ENCODE measurements around the gene MYO9A.

The MYO9A gene

DNA sequence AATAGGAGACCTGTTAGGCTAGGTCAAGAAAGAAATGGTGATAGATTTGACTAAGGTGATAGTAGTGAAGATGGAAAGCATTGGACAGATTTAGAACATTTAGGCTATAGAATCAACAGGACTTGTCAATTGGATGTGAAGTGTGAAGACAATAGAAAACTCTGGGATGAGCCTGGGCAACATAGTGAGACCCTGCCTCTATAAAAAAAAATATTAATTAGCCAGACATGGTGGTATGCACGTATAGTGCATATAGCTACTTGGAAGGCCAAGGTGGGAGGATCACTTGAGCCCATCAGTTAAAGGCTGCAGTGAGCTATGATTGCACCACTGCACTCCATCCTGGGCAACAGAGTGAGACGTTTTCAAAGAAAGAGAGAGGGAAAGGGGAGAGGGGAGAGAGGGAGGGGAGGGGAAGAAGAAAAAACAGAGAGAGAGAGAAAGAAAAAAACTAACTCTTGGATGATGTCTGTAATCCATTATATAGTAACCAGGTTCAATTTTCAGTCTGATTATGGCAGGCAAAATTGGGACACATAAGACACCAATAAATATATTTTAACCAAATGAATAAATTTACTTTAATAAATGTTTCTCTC is 9.9 kb upstream of the MYO9A start (continued):
- TF ChIP-seq, protein P1, sequence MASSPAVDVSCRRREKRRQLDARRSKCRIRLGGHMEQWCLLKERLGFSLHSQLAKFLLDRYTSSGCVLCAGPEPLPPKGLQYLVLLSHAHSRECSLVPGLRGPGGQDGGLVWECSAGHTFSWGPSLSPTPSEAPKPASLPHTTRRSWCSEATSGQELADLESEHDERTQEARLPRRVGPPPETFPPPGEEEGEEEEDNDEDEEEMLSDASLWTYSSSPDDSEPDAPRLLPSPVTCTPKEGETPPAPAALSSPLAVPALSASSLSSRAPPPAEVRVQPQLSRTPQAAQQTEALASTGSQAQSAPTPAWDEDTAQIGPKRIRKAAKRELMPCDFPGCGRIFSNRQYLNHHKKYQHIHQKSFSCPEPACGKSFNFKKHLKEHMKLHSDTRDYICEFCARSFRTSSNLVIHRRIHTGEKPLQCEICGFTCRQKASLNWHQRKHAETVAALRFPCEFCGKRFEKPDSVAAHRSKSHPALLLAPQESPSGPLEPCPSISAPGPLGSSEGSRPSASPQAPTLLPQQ (tag by site-specific recombination; IDR thresholded peaks at IDR 0.05): no peak
- TF ChIP-seq ZNF571 (tag by site-specific recombination; IDR thresholded peaks at IDR 0.05) (no peak), ZIC2 (tag by site-specific recombination; IDR thresholded peaks at IDR 0.05) (no peak), ZSCAN30 (tag by site-specific recombination; IDR thresholded peaks at IDR 0.05) (no peak), TCF7L2 (IDR thresholded peaks at IDR 0.05; ENCODE audit: borderline replicate concordance, low read depth, low read length) (no peak), ZNF544 (tag by site-specific recombination; IDR thresholded peaks at IDR 0.05) (no peak)

DNA sequence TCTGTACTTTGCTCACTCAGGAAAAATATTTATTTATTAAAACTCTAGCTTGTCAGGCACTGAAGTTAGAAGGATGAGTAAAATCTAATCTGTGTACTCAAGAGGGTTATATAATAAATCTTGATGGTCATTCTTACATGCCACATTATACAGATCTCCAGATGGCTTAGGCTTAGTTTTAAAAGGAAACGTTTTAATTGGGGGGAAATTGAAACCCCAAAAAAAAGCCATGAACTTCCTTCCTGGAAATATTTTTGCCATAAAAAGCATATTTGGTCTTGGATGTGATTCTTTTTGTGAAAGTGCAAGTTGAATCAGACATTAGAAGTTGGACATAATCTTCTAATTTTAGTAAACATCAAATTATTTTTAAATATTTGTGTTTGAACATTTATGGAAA is 6.3 kb upstream of the MYO9A start:
- ChIA-PET CTCF (interaction anchor here (0.7 kb wide), 1 partner anchor 32 kb away, joined by 4 read pairs; no protein-coding TSS in a partner anchor), POLR2A (no interaction called here)
- Histone ChIP-seq H3K4me1 (ENCODE audit: control insufficient read depth, insufficient read depth, low read length) (peaks cover 12% of the 10 kb centered on the region), H3K27ac (ENCODE audit: extremely low read depth, low read depth, low read length) (no peak overlapping the region), H3K36me3 (ENCODE audit: control insufficient read depth in 2 of 2, insufficient read depth in 1 of 2, low read length in 2 of 2) (no peaks in the 10 kb centered on the region; a peak in 1 of 3 replicates), H3K4me3 (ENCODE audit: low read depth, low read length) (no peak overlapping the region), H3K9me3 (ENCODE audit: control insufficient read depth, insufficient read depth, low read depth, low read length) (no peaks in the 10 kb centered on the region)
- TF ChIP-seq ZBTB48 (tag by site-specific recombination; IDR thresholded peaks at IDR 0.05) (no peak), GLIS1 (tag by site-specific recombination; IDR thresholded peaks at IDR 0.05) (no peak), ZFP41 (tag by site-specific recombination; IDR thresholded peaks at IDR 0.05; ENCODE audit: borderline replicate concordance) (no peak), ZNF571 (tag by site-specific recombination; IDR thresholded peaks at IDR 0.05) (no peak), MYNN (tag by site-specific recombination; IDR thresholded peaks at IDR 0.05; ENCODE audit: borderline replicate concordance) (no peak), ZNF514 (tag by site-specific recombination; IDR thresholded peaks at IDR 0.05) (no peak), ZXDB (tag by site-specific recombination; IDR thresholded peaks at IDR 0.05) (peak; percentile 11; the same call in 1 of the 2 replicates), PRDM4 (tag by site-specific recombination; IDR thresholded peaks at IDR 0.05) (peak; percentile 59; the same call in 1 of the 2 replicates), IKZF3 (tag by site-specific recombination; IDR thresholded peaks at IDR 0.05) (no peak), ZNF791 (tag by site-specific recombination; IDR thresholded peaks at IDR 0.05) (no peak), ZSCAN23 (tag by site-specific recombination; IDR thresholded peaks at IDR 0.05) (no peak), ZNF777 (tag by site-specific recombination; IDR thresholded peaks at IDR 0.05; ENCODE audit: borderline replicate concordance) (no peak), OSR2 (tag by site-specific recombination; IDR thresholded peaks at IDR 0.05) (no peak)
- TF ChIP-seq, protein P2, sequence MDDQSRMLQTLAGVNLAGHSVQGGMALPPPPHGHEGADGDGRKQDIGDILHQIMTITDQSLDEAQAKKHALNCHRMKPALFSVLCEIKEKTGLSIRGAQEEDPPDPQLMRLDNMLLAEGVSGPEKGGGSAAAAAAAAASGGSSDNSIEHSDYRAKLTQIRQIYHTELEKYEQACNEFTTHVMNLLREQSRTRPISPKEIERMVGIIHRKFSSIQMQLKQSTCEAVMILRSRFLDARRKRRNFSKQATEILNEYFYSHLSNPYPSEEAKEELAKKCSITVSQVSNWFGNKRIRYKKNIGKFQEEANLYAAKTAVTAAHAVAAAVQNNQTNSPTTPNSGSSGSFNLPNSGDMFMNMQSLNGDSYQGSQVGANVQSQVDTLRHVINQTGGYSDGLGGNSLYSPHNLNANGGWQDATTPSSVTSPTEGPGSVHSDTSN (CRISPR knock-in tag; IDR thresholded peaks at IDR 0.05): no peak
- TF ChIP-seq, protein P3, sequence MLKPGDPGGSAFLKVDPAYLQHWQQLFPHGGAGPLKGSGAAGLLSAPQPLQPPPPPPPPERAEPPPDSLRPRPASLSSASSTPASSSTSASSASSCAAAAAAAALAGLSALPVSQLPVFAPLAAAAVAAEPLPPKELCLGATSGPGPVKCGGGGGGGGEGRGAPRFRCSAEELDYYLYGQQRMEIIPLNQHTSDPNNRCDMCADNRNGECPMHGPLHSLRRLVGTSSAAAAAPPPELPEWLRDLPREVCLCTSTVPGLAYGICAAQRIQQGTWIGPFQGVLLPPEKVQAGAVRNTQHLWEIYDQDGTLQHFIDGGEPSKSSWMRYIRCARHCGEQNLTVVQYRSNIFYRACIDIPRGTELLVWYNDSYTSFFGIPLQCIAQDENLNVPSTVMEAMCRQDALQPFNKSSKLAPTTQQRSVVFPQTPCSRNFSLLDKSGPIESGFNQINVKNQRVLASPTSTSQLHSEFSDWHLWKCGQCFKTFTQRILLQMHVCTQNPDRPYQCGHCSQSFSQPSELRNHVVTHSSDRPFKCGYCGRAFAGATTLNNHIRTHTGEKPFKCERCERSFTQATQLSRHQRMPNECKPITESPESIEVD (tag by site-specific recombination; IDR thresholded peaks at IDR 0.05): peak; percentile 32; the same call in 1 of the 2 replicates
